ENCODE data around the gene PRKG1. TPM values are rescaled to one million over a fixed set of nuclear protein-coding genes. Genes with fewer than 3 reads are reported as not detected.

Gene PRKG1
- total RNA-seq, 1 experiment from 2014 or later = 136 TPM

- DNase-seq (ENCODE audit: low spot score) = no peak
- in situ Hi-C loops (cut with HindIII; ENCODE audit: low sequenced_read_pairs) = no loop called here
These were observed 32.1 kb downstream of the PRKG1 start for GRCh38 chr10:51106311-51106945.

GRCh38 chr10:51108406-51108805 is 34.1 kb downstream of the PRKG1 start:
- no peak for DNase-seq (ENCODE audit: low spot score)
- in situ Hi-C loops (cut with HindIII; ENCODE audit: low sequenced_read_pairs) = no loop called here

- DNase-seq (ENCODE audit: low spot score) = no peak
- in situ Hi-C loops (cut with HindIII; ENCODE audit: low sequenced_read_pairs) = no loop called here
These were observed 35.7 kb downstream of the PRKG1 start for GRCh38 chr10:51109801-51110533.

GRCh38 chr10:51112013-51112412 is 37.7 kb downstream of the PRKG1 start:
- in situ Hi-C loops (cut with HindIII; ENCODE audit: low sequenced_read_pairs) = no loop called here
- DNase-seq (ENCODE audit: low spot score) = no peak

GRCh38 chr10:51113007-51113406 is 38.7 kb downstream of the PRKG1 start:
- no peak for DNase-seq (ENCODE audit: low spot score)
- in situ Hi-C loops (cut with HindIII; ENCODE audit: low sequenced_read_pairs) = no loop called here

- in situ Hi-C loops (cut with HindIII; ENCODE audit: low sequenced_read_pairs) = no loop called here
- DNase-seq (ENCODE audit: low spot score) = no peak
These were observed 42.9 kb downstream of the PRKG1 start for GRCh38 chr10:51117053-51117660.

GRCh38 chr10:51117794-51118193 is 43.5 kb downstream of the PRKG1 start:
- no peak for DNase-seq (ENCODE audit: low spot score)
- in situ Hi-C loops (cut with HindIII; ENCODE audit: low sequenced_read_pairs) = no loop called here

- in situ Hi-C loops (cut with HindIII; ENCODE audit: low sequenced_read_pairs) = no loop called here
- DNase-seq (ENCODE audit: low spot score) = no peak
These were observed 45.2 kb downstream of the PRKG1 start for GRCh38 chr10:51119441-51119840.

- no peak for DNase-seq (ENCODE audit: low spot score)
- in situ Hi-C loops (cut with HindIII; ENCODE audit: low sequenced_read_pairs) = no loop called here
These were observed 47.6 kb downstream of the PRKG1 start for GRCh38 chr10:51121861-51122260.

- in situ Hi-C loops (cut with HindIII; ENCODE audit: low sequenced_read_pairs) = no loop called here
- no peak for DNase-seq (ENCODE audit: low spot score)
These were observed 50.6 kb downstream of the PRKG1 start for GRCh38 chr10:51124852-51125251.

GRCh38 chr10:51125518-51125917 is 51.2 kb downstream of the PRKG1 start:
- no peak for DNase-seq (ENCODE audit: low spot score)
- in situ Hi-C loops (cut with HindIII; ENCODE audit: low sequenced_read_pairs) = no loop called here

GRCh38 chr10:51129946-51130544 is 55.8 kb downstream of the PRKG1 start:
- in situ Hi-C loops (cut with HindIII; ENCODE audit: low sequenced_read_pairs) = no loop called here
- DNase-seq (ENCODE audit: low spot score) = no peak

GRCh38 chr10:51137756-51138529 is 63.7 kb downstream of the PRKG1 start:
- in situ Hi-C loops (cut with HindIII; ENCODE audit: low sequenced_read_pairs) = no loop called here
- DNase-seq (ENCODE audit: low spot score) = no peak

GRCh38 chr10:51139176-51139575 is 64.9 kb downstream of the PRKG1 start:
- in situ Hi-C loops (cut with HindIII; ENCODE audit: low sequenced_read_pairs) = no loop called here
- no peak for DNase-seq (ENCODE audit: low spot score)

- DNase-seq (ENCODE audit: low spot score) = no peak
- in situ Hi-C loops (cut with HindIII; ENCODE audit: low sequenced_read_pairs) = no loop called here
These were observed 66.7 kb downstream of the PRKG1 start for GRCh38 chr10:51141010-51141409.

- no peak for DNase-seq (ENCODE audit: low spot score)
- in situ Hi-C loops (cut with HindIII; ENCODE audit: low sequenced_read_pairs) = no loop called here
These were observed 70.0 kb downstream of the PRKG1 start for GRCh38 chr10:51144161-51144781.

GRCh38 chr10:51145375-51145774 is 71.1 kb downstream of the PRKG1 start:
- no peak for DNase-seq (ENCODE audit: low spot score)
- in situ Hi-C loops (cut with HindIII; ENCODE audit: low sequenced_read_pairs) = no loop called here

GRCh38 chr10:51147644-51148399 is 73.5 kb downstream of the PRKG1 start:
- no peak for DNase-seq (ENCODE audit: low spot score)
- in situ Hi-C loops (cut with HindIII; ENCODE audit: low sequenced_read_pairs) = no loop called here

Data from G401 (cell line).